HEK293T (cell line): ENCODE results near the gene RAD23B.

Experiments used
- ARNT ChIP-seq: fragments of 450-650 bp; IDR thresholded peaks from 2 replicates; pipeline ENCODE4 v1.6.1; 2017; ENCODE audit warnings: mild to moderate bottlenecking
- CTBP1 ChIP-seq: fragments of 450-650 bp; IDR thresholded peaks from 2 replicates; pipeline ENCODE4 v1.6.1; 2016; ENCODE audit warnings: borderline replicate concordance
- ELF4 ChIP-seq: fragments of 450-650 bp; IDR thresholded peaks from 2 replicates; pipeline ENCODE4 v1.6.1; 2017; ENCODE audit warnings: antibody characterized with exemption
- FOXM1 ChIP-seq: fragments of 450-650 bp; IDR thresholded peaks from 2 replicates; pipeline ENCODE4 v1.6.1; 2017; ENCODE audit warnings: mild to moderate bottlenecking, borderline replicate concordance
- HDGF ChIP-seq: fragments of 450-650 bp; IDR thresholded peaks from 2 replicates; pipeline ENCODE4 v1.6.1; 2017; ENCODE audit warnings: antibody characterized with exemption, borderline replicate concordance
- LEF1 ChIP-seq: fragments of 450-650 bp; IDR thresholded peaks from 2 replicates; pipeline ENCODE4 v1.6.1; 2017; ENCODE audit warnings: mild to moderate bottlenecking, borderline replicate concordance
- NFRKB ChIP-seq: fragments of 450-650 bp; IDR thresholded peaks from 2 replicates; pipeline ENCODE4 v1.6.1; 2016; ENCODE audit warnings: mild to moderate bottlenecking, moderate library complexity
- SP1 ChIP-seq: fragments of 450-650 bp; IDR thresholded peaks from 2 replicates; pipeline ENCODE4 v1.6.1; 2017
- SUZ12 ChIP-seq: fragments of 450-650 bp; IDR thresholded peaks from 2 replicates; pipeline ENCODE4 v1.6.1; 2016; ENCODE audit warnings: mild to moderate bottlenecking
- TARDBP ChIP-seq: fragments of 450-650 bp; IDR thresholded peaks from 2 replicates; pipeline ENCODE4 v1.6.1; 2016
- ZNF384 ChIP-seq: fragments of 450-650 bp; IDR thresholded peaks from 2 replicates; pipeline ENCODE4 v1.6.1; 2016

DNA sequence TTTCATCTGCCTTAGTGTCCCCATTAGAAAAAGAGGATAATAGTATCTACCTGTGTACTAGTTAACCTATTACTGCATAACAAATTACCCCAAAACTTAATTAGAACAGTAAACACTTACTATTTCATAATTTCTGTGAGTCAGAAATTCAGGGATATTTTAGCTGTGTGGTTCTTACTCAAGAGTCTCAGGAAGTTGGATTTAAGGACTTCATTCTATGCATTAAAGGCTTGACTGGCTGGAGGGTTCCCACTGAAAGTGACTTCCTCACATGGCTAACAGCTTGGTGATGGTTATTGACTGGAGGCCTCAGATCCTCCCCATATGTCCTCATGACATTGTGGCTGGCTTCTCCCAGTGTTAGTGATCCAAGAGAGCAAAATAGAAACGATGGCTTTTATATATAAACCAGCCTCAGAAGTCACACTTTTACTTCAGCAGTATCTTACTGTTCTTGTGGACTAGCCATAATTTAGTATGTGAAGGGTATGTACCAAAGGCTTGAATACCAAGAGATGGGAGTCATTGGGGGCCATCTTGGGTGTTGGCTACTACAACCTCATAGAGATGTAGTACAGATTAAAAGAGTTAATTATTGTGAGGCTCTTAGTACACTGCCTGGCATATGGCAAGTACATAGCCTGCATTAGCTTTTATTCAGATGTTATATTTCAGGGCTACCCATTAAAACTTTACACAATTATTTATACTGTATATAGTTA, 9.9 kb downstream of the RAD23B start:
- TF ChIP-seq ARNT, result no peak
- no peak for TF ChIP-seq ELF4
- no peak for TF ChIP-seq HDGF
- TF ChIP-seq SP1, result no peak
- TF ChIP-seq NFRKB, result no peak
- no peak for TF ChIP-seq ZNF384
- no peak for TF ChIP-seq LEF1
- TF ChIP-seq SUZ12, result no peak
- TF ChIP-seq TARDBP, result no peak
- TF ChIP-seq CTBP1, result no peak
- TF ChIP-seq FOXM1, result no peak
